Stimulated activated naive CD4-positive, alpha-beta T cell treated with Interleukin-2 at 50 U/mL for 16 hours (primary cell): Measurements from ENCODE around the gene TRAPPC2.
A peak's percentile ranks its signal among the peaks of the same experiment; 100 is the strongest.
"Not testable (repeated sequence)": the region's sequence is repeated elsewhere in the genome, so short reads cannot be mapped to it uniquely, and the experiment has no call there.

ENCODE experiments used
- DNase-seq: peaks from one replicate; lab custom pipeline; 2025; lab: John Stamatoyannopoulos, UW

Gene TRAPPC2

DNA sequence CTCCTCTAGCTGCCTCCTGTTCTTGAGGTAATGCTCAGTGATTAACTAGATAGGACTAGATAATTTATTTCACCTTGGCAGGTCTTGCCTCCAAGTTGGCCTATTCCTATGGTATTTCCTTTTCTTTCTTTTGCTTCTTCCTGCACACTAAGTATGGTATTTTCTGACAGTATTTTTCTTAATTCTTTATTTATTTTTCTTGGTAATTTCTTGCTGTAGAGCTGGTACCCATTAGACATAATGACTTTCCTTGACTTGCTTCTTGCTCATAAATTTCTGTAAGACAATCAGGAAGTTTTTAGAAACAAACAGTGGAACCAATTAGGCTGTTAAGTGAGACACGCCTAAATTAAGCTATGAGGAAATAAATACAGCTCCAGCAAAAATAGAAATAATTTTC lies 36.0 kb downstream of the TRAPPC2 start:
- no peak for DNase-seq

DNA sequence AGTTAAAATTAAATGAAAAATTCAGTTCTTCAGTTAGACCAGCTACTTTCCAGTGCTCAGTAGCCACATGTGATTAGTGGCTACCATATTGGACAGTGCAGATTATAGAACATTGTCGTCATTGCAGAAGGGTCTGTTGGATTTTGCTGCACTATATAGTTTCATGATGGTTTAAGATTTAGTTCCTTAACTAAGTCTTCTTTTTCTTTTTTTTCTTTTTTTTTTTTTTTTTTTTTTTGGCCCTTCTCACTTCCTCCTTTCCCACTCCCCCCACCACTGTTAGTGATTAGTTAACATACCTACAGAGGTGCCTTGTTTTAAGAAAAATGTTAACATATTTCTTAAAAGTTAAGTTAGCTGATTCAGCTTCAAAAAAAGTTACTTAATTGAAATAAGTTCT lies 36.4 kb downstream of the TRAPPC2 start:
- no peak for DNase-seq

DNA sequence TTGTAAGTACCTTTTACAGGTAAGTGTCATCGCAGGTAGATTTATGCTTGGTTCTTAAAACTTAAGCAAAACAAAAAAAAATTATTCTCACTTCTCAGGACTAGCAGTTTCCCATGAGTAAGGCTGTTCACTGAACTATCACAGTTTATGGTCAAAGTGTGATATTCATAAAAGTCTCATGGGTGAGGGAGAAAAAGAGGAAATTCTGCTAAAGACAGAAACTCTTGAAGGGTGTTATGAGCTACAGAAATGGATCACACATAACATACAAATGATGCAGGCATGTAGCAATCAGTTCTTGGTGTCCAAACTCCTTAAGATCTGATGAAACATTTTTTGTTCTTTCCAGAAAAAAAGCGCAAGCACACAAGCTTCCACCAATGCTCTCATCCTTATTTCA lies 37.0 kb downstream of the TRAPPC2 start:
- no peak for DNase-seq

DNA sequence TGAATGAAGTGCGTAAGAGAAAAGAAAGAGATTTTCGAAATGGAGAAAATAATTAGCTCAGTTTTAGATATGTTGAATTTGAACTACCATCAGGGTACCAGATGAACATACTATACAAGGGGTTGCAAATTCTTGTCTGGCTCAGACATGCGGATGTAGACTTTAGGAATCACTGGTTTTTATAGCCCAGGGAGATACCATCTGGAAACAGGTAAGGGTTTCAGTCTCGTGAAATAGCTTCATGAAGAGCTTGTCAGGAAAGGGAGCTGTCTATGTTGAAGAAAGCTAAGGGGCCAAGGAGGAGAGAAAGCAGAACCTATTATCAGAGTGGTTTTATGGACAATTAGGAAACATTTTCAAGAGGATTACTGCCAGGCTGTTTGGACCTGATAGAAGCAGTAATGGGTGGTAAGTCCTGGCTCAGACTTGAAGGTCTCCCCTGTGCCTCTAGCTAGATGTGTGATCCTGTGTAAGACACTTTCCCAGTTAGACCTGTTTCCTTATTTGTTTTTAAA lies 38.8 kb downstream of the TRAPPC2 start:
- DNase-seq = no peak

DNA sequence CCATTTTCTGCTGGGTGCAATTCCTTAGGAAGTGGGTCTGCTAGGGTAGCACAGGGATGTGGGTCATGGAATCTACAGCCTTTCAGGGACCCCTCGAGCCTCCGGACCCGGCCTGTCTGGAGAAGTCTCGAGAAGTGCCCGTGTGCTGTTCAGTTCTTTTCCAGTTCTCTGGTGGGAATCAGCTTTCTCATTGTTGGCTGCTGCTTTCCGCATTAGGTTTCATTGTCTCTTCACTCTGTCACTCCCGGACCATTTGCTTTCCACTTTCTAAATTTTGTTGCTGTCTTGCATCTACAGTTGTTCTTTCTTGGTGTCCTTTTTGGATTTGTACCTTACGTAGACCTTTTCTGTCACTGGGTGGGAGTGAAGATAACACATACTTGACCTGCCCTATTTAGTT lies 39.4 kb downstream of the TRAPPC2 start:
- DNase-seq = no peak

DNA sequence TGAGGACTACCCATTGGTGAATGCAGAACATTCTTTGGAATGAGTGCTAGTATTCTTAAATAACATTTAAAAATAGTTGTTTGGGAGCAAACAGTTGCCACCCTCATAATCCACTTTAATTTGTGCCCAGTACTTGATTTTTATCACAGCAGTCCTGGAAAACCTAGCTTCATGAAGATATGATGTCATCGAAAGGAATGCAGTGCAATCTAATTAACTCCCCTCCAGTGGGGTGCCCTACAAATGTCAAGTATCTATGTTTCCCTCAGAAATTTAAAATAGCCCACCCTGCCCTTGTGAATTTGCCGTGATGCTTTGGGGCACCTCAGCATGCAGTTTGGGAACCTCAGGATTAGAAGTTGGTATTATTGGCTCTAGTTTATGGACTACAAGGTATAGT lies 40.1 kb downstream of the TRAPPC2 start:
- no peak for DNase-seq

DNA sequence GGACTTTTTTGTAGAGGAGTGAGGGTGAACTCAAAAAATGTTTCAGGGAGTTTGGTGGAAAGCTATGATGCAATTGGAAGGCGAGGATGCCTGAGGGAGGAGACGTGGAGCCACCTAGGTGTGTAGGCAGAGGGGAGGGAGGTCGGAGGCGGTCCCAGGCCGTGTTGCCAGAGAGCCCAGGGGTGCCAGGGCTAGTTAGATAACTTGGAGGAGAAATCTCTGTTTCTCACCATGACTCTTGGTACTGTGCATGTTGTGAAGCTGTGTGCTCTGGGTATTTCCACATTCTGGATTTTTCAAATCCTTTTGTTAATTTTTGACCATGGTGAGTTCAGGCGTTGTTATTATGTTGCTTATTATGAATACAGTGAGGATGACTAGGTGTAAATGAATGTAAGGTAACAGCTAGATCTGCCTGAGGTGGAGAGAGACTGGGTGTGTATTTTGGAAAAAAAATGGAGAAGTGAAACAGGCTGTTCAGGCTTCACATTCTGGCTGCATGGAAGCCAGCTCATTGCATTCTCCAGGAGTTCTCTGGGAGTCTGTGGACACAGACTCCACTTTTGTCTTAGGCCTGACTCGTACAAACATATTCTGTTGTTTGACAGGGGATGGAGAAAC lies 41.0 kb downstream of the TRAPPC2 start:
- DNase-seq = no peak

DNA sequence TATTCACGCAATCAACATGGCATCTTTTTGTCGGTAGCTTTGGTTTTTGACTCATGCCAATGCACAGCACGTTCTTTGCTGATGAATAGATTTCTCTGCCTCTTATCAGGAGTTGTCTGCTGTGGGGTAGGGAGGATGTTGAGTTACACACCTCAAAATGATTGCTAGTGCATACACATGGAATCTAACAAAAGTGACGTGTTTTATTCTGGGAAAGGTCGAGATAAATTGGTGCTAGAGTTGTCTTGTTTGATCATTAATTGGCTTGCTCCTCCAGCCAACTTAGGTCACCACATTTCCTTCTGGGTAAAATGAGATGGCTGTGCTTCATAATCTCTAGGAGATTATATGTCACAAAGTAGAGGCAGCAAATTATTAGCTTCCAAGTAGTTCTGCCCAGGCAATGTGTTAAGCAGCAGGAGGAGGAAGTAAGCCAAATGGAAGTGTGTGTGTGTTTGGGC lies 41.6 kb downstream of the TRAPPC2 start:
- no peak for DNase-seq

DNA sequence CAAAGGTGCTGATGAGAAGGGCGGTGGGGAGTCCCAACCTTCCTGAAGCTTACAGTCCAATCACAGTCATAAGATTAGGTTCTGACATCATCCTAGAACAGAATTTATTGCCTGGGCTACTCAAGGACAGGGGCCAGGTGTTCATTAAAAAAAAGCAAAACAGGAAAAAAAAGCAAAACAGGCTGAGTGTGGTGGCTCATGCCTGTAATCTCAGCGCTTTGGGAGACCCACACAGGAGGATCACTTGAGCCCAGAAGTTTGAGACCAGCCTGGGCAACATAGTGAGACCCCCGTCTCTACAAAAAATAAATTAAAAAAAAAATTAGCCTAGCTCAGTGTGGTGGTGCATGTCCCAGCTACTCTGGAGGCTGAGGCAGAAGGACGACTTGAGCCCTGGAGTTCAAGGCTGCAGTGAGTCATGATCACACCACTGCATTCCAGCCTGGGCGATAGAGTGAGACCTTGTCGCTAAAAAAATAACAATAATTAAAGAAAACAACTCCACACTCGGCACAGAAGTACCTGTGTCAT lies 42.5 kb downstream of the TRAPPC2 start:
- DNase-seq = no peak

DNA sequence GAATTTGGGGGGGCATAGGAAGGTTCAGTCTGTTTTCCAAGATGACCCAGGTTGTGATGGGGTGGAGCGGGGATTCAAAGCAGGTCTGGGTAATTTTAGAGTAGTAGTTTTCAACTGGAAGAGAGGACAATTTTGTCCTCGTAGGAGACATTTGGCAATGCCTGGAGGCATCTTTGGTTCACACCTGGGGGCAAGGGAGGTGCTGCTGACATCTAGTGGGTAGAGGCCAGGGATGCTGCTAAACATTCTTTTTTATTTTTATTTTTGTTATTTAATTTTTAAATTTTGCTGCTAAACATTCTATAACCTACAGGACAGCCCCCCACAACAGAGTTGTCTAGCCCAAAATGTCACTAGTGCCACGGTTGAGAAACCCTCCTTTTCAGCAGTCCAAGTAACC lies 43.6 kb downstream of the TRAPPC2 start:
- no peak for DNase-seq

DNA sequence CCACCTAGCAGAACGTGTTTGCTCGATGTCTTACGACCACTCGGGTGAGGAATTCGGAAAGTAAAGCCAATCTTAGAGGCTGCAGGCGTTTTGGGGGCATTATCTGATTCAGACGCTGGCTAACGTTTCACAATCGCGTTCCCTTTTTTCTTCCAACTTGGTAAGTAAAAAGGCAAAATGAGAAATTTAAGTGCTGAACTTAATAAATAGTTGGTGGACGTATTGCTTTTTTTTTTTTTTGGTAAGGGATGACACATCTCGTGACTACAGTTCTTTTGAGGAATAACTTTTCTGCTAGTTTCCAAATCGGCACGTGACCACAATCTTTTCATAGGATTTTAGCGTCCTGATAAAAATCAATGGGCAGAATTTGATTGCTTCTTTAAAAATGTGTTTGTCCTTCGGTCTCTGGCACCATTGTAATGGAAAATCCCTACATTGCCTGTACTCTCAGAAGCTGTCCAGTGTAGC lies 44.6 kb downstream of the TRAPPC2 start:
- DNase-seq = no peak

DNA sequence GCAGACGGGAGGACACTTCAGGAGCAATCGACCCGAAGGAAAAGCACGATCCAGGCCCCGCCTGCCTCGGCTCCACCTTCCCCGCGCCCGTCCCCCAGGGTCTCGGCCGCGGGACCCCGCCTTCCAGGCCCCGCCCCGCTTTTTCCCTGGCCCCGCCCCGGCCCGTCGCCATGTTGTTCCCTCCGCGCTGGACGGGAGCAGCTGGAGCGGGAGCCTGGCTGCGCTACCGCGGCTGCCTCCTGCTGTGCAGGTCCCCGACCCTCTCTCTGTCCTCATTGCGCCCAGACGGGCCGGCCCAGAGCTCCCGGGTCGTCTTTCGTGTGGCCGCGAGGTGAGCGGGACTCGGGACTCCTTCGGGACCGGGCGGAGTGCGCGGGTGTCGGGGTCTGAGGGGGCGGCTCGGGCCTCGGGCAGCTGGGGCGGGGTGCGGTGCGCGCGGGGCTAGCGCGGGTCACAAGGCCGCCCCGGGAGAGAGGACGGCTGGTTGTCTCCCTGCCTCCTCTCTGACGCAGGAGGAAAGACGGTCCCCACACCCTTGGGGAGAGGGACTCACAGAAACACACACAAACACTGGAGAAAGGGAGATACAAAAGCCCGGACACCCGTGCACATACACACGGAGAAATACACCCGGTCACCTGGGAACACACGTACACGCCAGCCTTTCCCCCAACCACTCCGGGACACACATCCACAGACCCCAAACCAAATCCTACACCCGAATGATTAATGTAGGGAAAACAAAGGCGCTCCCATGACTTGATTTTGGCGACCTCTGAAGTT lies 45.3 kb downstream of the TRAPPC2 start, which contains the start of gene RAB9A:
TSS of gene RAB9A (plus strand) at position 171 of the 783 bp plus-strand sequence. CDS start 19,619 bp downstream, outside the sequence.
- DNase-seq = peak; percentile 76

DNA sequence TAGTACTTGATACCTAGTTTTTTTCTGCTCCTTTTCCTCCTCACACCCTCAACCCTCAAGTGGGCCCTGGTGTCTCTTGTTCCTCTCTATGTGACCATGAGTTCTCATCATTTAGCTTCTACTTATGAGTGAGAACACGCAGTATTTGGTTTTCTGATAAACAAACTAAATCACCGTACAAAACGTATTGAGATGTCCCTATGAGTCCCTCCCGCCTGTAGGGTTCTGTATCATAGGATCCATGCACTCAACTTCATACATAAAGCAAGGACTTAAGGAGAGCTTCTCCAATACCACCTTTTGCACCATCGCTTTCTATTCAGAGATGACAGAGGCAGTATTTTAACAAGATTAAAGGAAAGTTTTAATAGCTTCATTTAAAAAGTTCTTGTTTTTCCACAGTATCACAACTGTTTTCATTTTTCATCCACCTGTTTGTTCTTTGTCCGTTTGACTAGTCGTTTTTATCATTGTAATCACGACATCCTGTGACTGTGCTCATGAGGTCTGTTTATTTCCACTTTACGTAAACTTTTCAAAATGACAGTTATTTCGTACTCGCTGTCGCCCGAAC lies 45.9 kb downstream of the TRAPPC2 start:
- DNase-seq = peak; percentile 3

DNA sequence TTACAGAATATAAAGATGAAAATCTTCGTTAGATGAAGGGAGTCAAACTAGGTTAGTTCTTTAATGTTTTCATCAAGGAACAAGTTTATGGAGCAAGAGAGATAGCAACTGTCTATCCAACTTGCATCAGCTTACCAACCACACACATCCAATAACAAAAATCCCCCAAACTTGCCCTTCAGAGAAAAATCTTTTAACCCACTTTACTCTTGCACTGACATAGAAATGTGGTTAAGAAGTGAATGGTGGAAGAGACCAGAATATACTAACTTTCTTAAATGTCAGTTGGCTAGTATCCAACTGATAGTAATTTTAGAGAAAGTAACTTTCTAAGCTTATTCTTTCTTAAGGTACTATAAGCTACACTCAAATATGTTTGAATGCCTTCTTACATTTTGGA lies 47.2 kb downstream of the TRAPPC2 start:
- DNase-seq = no peak

DNA sequence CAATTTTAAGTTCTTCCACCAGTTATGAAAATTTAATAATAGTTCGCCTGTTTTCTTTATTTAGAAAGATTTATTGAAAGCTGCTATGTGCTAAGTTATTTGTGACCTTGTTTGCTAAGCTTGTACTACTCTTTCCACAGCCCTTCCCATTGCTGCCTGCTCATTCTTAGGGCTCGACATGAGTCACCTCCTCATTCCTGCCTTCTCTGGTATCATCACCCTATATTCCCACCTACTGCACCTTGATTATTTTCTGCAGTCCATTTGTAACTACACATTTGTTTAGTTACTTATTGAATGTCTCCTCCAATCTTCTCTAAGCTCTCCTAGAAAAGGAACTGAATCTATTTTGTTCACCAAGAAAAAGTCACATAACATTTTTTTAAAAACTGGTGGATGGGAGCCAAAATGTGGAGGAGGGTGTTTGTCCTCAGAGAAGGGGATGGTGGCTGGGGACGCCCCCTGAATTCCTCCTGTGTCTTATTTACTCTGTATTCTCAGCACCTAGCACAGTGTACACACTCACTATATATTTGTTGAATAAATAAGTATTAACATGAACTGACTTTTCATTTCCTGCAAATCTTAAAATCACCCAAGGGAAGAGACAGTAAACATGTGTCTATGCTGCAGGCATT lies 49.2 kb downstream of the TRAPPC2 start:
- DNase-seq = no peak

DNA sequence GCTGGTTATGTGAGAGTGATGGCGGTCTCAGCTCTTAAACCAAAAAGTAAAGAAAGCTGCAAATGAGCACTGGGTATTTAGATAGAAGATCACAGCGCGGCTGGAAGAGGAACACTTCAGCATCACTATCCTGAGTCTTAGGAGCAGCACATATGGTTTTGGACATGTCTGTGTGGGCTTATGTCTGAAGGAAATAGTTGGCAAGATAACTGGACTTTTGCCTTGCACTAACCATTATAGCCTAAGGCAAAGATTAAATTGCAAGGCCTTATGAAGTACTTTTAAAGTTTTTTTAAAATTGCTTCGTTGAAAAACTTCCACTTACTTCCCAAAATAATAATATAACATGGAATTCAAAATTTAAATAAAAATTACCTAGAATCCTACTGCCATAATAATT lies 50.1 kb downstream of the TRAPPC2 start:
- no peak for DNase-seq

DNA sequence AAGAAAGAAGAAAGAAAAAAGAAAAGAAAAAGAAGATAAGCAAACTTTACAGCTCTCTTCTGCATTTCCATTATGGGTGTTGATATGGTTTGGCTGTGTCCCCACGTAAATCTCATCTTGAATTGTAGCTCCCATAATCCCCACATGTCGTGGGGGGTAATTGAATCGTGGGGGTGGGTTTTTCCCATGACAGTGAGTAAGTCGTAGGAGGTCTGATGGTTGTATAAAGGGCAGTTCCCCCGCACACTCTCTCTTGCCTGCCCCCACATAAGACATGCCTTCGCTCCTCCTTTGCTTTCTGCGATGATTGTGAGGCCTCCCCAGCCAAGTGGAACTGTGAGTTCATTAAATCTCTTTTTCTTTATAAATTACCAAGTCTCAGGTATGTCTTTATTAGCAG lies 52.8 kb downstream of the TRAPPC2 start:
- DNase-seq = no peak

DNA sequence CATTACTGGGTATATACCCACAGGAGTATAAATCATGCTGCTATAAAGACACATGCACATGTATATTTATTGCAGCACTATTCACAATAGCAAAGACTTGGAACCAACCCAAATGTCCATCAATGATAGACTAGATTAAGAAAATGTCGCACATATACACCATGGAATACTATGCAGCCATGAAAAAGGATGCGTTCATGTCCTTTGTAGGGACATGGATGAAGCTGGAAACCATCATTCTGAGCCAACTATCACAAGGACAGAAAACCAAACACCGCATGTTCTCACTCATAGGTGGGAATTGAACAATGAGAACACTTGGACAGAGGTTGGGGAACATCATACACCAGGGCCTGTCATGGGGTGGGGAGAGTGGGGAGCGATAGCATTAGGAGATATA lies 54.7 kb downstream of the TRAPPC2 start:
- not testable (repeated sequence) for DNase-seq

DNA sequence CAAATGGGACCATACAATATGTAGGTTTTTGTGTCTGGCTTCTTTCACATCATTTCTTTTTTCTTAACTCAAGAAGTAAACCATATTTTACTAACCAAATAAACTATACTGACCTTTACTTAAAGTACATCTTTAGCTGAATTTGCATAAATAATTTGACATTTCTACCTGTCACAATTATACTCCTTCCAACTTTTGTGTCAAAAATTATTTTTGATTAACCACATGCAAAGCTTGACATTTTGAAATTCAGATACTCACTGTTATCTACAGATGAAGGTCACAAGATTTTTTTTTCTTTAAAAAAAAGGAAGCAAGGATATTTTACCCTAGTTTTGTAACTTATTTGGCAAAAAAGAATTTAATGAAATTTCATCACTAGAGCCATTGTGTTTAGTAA lies 57.5 kb downstream of the TRAPPC2 start:
- DNase-seq = no peak

DNA sequence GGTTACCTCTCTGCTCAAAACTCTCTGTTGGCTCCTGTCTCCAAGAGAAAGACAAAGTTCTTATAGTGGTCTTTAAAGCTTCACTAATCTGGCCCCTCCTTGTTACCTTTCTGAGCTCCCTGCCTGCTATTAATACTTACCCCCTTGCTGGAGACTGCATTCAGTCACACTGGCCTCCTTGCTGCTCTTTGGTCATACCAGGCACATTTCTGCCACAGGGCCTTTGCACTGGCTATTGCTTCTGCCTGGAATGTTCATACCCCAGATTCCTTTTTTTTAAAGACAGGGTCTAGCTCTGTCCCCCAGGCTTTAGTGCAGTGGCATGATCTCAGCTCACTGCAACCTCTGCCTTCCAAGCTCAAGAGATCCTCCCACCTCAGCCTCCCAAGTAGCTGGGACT lies 61.4 kb downstream of the TRAPPC2 start:
- DNase-seq = no peak

DNA sequence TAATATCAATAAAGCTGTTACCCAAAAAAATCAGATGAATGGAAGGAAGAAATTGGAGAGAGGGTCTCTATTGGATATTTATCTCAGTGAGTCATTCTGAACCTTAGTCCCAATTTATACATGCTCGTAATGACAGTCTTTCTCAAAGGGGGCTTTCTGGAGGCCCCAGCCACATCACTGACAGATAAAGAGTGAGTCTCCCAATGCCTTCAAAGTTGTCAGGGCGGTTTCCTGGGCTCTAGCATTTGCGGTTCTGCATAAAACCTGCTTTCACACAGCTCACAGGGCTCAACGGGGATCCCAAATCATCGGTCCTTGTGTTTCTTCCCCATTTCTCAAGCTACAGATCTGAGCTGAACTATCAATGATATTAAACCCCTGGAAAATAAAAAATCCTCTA lies 64.2 kb downstream of the TRAPPC2 start:
- no peak for DNase-seq

DNA sequence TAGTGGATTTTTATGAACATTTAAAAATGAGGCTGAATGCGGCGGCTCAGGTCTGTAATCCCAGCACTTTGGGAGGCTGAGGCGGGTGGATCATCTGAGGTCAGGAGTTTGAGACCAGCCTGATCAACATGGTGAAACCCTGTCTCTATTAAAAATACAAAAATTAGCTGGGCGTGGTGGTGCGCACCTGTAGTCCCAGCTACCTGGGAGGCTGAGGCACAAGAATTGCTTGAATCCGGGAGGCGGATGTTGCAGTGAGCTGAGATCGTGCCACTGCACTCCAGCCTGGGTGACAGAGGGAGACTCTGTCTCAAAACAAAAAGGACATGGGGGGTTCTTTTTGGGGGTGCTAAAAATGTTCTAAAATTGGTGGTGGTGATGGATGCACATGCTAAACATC lies 64.7 kb downstream of the TRAPPC2 start:
- DNase-seq = not testable (repeated sequence)
